ENCODE measurements around the gene KCNQ2. TPM values are rescaled to one million over a fixed set of nuclear protein-coding genes. Genes with fewer than 3 reads are reported as not detected.

The KCNQ2 gene
- total RNA-seq, 1 experiment from 2014 or later: not detected

DNA sequence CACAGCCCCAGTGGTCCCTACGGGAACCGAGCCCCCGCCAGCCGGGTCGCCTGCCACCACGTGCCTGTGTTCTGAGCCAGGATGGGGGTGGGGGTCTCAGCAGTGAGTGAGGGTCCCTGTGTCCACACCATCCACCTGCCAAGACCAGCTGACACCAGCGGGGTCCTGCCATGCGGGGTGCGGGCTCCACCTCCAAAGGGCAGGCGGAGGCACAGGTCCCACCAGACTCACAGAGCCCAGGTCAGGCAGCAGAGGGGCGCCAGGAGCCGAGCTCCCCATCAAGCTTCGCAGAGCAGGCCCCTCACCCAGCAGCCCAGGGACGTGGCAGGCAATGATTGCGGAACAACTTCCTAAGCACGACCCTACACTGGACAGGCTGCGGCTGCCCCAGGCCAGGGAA, 50.5 kb downstream of the KCNQ2 start:
- Histone ChIP-seq H3K4me2 (no peak overlapping the region), H3K4me1 (replicated peaks; ENCODE audit: insufficient read depth) (no peaks in the 10 kb centered on the region), H4K20me1 (ENCODE audit: insufficient read depth) (0 out of 2 replicates have a peak, but pooled peaks cover 4% of the 10 kb centered on the region), H3K27ac (no peak overlapping the region), H3K79me2 (ENCODE audit: low read depth) (no peaks in the 10 kb centered on the region), H3K4me3 (no peak overlapping the region), H3K36me3 (ENCODE audit: low read depth) (no peaks in the 10 kb centered on the region), H3K9me2 (ENCODE audit: insufficient read depth) (no peaks in the 10 kb centered on the region), H2AFZ (no peak overlapping the region), H3K27me3 (ENCODE audit: insufficient read depth, low read depth) (peaks cover 100% of the 10 kb centered on the region), H3K9me3 (ENCODE audit: insufficient read depth, low read depth) (no peaks in the 10 kb centered on the region), H3F3A (ENCODE audit: insufficient read depth, low read depth) (no peaks in the 10 kb centered on the region)
- no TSS peak for BruUV-seq (replicated peaks)
- intact Hi-C loops (cut with micrococcal nuclease; ENCODE audit: unreplicated experiment): no loop called here
- ChIA-PET CTCF (no interaction called here), POLR2A (ENCODE audit: unreplicated experiment) (no interaction called here)
- TF ChIP-seq, protein P1, sequence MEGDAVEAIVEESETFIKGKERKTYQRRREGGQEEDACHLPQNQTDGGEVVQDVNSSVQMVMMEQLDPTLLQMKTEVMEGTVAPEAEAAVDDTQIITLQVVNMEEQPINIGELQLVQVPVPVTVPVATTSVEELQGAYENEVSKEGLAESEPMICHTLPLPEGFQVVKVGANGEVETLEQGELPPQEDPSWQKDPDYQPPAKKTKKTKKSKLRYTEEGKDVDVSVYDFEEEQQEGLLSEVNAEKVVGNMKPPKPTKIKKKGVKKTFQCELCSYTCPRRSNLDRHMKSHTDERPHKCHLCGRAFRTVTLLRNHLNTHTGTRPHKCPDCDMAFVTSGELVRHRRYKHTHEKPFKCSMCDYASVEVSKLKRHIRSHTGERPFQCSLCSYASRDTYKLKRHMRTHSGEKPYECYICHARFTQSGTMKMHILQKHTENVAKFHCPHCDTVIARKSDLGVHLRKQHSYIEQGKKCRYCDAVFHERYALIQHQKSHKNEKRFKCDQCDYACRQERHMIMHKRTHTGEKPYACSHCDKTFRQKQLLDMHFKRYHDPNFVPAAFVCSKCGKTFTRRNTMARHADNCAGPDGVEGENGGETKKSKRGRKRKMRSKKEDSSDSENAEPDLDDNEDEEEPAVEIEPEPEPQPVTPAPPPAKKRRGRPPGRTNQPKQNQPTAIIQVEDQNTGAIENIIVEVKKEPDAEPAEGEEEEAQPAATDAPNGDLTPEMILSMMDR (conservative IDR thresholded peaks at IDR 0.05): no peak
- no peak for TF ChIP-seq EZH2 (IDR thresholded peaks at IDR 0.05; ENCODE audit: low read depth)
- DNase-seq: no peak

- Histone ChIP-seq H4K20me1 (ENCODE audit: insufficient read depth) (0 out of 2 replicates have a peak, but pooled peaks cover 4% of the 10 kb centered on the region), H3K9me2 (ENCODE audit: insufficient read depth) (no peaks in the 10 kb centered on the region), H3K36me3 (ENCODE audit: low read depth) (no peaks in the 10 kb centered on the region), H3F3A (ENCODE audit: insufficient read depth, low read depth) (no peaks in the 10 kb centered on the region), H3K4me1 (replicated peaks; ENCODE audit: insufficient read depth) (no peaks in the 10 kb centered on the region), H2AFZ (no peak overlapping the region), H3K27me3 (ENCODE audit: insufficient read depth, low read depth) (peaks cover 100% of the 10 kb centered on the region), H3K79me2 (ENCODE audit: low read depth) (no peaks in the 10 kb centered on the region), H3K9me3 (ENCODE audit: insufficient read depth, low read depth) (no peaks in the 10 kb centered on the region), H3K4me3 (no peak overlapping the region), H3K4me2 (no peak overlapping the region), H3K27ac (no peak overlapping the region)
- BruUV-seq (replicated peaks): no TSS peak
- intact Hi-C loops (cut with micrococcal nuclease; ENCODE audit: unreplicated experiment): no loop called here
- ChIA-PET CTCF (no interaction called here), POLR2A (ENCODE audit: unreplicated experiment) (no interaction called here)
- TF ChIP-seq, protein P1 (conservative IDR thresholded peaks at IDR 0.05): no peak
- peak; percentile 98 for TF ChIP-seq EZH2 (IDR thresholded peaks at IDR 0.05; ENCODE audit: low read depth)
- DNase-seq: no peak
These were observed 51.3 kb downstream of the KCNQ2 start for GRCh38 chr20:63421094-63421692.

DNA sequence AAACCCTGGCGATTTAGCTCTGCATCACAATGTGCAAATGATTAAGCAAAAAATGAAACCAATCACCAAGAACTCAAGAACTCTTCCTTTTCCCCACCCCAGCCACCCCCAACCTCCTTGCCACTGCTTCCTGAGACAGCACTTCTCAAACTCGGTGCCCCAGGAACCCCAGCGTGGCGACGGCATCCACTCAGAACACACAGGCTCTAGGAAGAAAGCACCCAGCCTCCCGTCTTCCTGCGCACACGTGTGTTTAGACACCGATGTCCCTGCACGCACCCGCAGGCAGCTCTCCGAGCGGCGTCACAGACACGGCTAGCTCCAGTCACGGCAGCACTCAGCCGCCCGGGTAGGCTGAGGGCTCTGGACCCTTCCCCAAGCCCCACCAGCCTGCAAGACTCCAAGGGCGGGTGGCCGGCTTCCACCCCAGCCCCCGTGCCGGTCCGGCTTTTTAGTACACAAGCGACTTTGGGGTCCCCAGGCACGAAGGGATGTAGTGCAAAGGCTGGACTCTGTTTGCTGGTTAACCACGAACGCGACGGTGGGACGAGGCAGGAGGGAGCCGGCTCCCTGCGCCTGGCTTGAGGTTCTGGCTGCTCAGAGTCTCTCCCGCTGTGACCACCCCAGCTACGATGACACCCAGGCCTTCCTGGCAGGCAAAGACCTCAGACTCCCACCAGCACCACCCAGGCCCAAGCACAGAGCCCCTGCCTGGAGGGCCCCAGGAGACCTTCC, 51.9 kb downstream of the KCNQ2 start:
- peaks cover 7% of the 10 kb centered on the region; the same call in 1 of the 2 replicates for H4K20me1 ChIP-seq (ENCODE audit: insufficient read depth)
- intact Hi-C loops (cut with micrococcal nuclease; ENCODE audit: unreplicated experiment): no loop called here
- DNase-seq: no peak
- no peaks in the 10 kb centered on the region for H3K79me2 ChIP-seq (ENCODE audit: low read depth)
- no peaks in the 10 kb centered on the region for H3K36me3 ChIP-seq (ENCODE audit: low read depth)
- no TSS peak for BruUV-seq (replicated peaks)
- H3K4me1 ChIP-seq (replicated peaks; ENCODE audit: insufficient read depth): no peaks in the 10 kb centered on the region
- CTCF ChIA-PET: no interaction called here
- peaks cover 100% of the 10 kb centered on the region for H3K27me3 ChIP-seq (ENCODE audit: insufficient read depth, low read depth)
- no peak overlapping the region for H3K27ac ChIP-seq
- H3K9me2 ChIP-seq (ENCODE audit: insufficient read depth): no peaks in the 10 kb centered on the region
- H2AFZ ChIP-seq: no peak overlapping the region
- no peak overlapping the region for H3K4me3 ChIP-seq
- POLR2A ChIA-PET (ENCODE audit: unreplicated experiment): no interaction called here
- no peaks in the 10 kb centered on the region for H3K9me3 ChIP-seq (ENCODE audit: insufficient read depth, low read depth)
- TF ChIP-seq, protein P1 (conservative IDR thresholded peaks at IDR 0.05): no peak
- no peak for TF ChIP-seq EZH2 (IDR thresholded peaks at IDR 0.05; ENCODE audit: low read depth)
- no peak overlapping the region for H3K4me2 ChIP-seq
- H3F3A ChIP-seq (ENCODE audit: insufficient read depth, low read depth): no peaks in the 10 kb centered on the region
